Hematopoietic multipotent progenitor cell treated with erythropoietin and hydrocortisone succinate and interleukin-3 and kit ligand, for 17 days (in vitro differentiated cells): ENCODE results near the gene CD244.
A peak's percentile ranks its signal among the peaks of the same experiment; 100 is the strongest.
"Not testable (repeated sequence)": the region's sequence is repeated elsewhere in the genome, so short reads cannot be mapped to it uniquely, and the experiment has no call there.

Experiments
- DNase-seq: peaks from one replicate; pipeline ENCODE4 v3.0.0-alpha.2; 2015; ENCODE audit warnings: low spot score

The CD244 gene

DNA sequence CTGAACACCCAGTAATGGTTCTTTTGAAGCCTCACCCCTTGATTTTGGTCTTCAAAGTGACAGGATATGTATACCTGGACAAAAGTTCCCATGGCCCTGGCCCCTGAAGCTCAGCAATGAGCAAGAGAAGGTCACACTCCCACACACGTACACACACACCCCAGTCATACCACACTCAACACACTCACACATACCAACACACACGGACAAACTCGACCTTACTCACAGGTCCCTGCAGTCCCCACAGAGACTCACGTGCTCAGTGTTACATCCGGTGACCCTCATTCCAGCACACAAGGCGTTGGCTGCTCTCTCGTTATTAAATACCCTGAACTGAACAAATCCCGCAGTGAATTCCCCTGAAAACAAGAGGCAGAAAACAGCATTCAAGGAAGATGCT, 16.4 kb upstream of the CD244 start:
- DNase-seq: no peak

DNA sequence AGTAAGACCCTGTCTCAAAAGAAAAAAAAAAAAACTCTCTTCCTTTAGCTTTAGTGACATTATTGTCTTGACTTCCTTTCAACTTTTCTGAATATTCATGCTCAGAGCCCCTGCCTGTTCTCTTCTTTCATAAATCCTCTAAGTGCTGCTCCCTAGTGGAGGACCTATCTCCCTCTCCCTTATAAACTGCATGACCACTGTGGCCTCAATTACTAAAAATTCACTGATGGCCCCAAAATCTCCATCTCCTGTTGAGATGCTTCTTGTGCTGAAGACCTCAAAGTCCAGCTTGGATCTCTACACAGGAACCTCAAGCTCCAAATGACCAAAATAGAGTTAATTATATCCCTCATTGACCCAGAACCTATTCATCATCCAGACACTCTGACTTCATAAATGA, 14.5 kb upstream of the CD244 start:
- DNase-seq: peak; percentile 42

DNA sequence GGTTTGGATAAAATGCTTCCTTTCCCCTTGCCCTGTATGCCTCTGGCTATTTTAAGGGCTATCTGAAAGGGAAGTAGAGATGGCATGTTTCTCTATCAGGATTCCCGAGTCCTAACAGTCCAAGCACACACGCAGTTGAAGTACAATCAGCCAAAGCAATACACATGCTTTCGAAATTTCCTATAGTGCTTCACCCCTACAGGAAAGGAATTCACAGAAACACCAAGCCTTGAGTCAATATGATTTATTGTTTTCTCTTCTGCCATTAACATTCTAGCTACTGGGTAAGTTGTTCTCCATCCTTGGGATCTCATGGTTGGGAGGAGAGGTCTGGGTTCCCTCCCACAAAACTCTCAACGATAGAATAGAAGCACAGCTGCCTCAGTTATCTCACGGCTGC, 13.6 kb upstream of the CD244 start:
- peak; percentile 3 for DNase-seq

- DNase-seq: not testable (repeated sequence)
These were observed 12.9 kb upstream of the CD244 start for GRCh38 chr1:160875591-160875990.

- no peak for DNase-seq
These were observed 12.2 kb upstream of the CD244 start for GRCh38 chr1:160874935-160875334.

DNA sequence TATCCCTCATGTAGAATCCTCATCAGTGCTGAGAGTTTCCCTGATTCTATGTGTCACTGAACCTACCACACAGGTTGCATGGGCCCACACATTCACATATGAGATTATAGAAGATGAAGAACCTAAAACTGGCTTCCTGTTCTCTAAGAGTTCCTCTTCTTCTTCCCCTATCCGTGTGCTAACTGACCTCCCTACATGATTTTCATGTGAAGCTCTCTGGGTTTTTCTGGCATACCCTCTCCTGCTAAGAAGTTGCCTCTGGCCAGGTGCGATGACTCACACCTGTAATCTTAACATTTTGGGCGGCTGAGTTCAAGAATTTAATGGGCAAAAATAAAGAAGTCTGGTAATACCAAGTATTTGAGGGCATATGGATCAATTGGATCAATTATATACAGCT, 5.5 kb upstream of the CD244 start:
- no peak for DNase-seq

DNA sequence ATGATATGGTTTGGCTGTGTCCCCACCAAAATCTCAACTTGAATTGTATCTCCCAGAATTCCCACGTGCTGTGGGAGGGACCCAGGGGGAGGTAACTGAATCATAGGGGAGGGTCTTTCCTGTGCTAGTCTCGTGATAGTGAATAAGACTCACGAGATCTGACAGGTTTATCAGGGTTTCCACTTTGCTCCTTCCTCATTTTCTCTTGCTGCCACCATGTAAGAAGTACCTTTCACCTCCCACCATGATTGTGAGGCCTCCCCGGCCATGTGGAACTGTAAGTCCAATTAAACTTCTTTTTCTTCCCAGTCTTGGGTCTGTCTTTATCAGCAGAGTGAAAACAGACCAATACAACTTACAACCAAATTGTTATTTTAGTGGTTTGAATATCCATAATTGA, 5.0 kb upstream of the CD244 start:
- not testable (repeated sequence) for DNase-seq

DNA sequence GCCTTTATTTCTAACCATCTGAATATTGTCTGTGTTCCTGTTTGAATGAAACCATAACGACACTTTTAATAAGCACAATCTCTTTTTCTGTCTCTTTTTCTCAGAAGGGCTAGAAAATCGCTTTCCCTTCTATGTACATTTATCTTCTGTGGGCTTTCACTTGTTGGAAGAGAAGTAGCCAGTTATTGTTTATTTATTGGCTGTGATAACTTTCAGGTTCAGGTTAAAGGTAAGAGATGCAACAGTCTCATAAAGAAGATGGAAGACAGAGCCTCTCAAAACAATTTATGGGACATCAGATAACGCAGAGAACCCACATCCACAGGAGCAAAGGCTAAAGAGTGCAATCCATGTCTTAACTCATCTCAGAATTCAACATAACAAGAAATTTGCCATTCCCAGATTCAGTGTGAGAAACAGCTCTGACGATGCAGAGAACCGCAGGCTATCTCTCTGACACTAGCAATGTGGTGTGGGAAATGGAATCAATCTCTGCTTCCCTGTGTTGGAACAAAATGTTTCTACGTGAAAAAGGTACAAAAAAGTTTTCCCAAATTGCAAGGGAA, 4.1 kb upstream of the CD244 start:
- DNase-seq: no peak

- no peak for DNase-seq
These were observed 3.5 kb upstream of the CD244 start for GRCh38 chr1:160866001-160866694.

GRCh38 chr1:160865337-160865736, 2.6 kb upstream of the CD244 start:
- no peak for DNase-seq

DNA sequence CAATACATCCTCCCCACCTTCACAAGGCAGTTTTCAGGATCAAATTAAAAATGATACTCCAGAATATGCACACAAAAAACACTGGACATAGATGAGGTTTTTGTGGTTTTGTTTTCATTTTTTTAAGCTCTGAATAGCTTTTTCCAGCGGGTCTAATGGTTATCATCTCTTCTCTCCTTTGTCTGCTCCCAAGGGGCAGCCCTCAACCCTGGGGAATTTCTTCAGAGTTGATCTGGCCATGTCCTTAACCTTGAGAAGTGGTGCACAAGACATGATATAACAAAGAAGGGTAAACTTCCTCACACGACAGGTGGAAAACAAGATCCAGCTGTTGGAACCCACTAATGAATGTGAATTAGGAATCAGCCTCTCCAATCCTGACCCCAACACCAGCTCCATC, 1.5 kb upstream of the CD244 start:
- DNase-seq: no peak

GRCh38 chr1:160863774-160864131, 1.1 kb upstream of the CD244 start:
- DNase-seq: no peak

- no peak for DNase-seq
These were observed 530 bp upstream of the CD244 start for GRCh38 chr1:160863061-160863773.

- DNase-seq: no peak
These were observed 1.7 kb downstream of the CD244 start for GRCh38 chr1:160860840-160861505.

GRCh38 chr1:160859166-160859565, 3.5 kb downstream of the CD244 start:
- no peak for DNase-seq

DNA sequence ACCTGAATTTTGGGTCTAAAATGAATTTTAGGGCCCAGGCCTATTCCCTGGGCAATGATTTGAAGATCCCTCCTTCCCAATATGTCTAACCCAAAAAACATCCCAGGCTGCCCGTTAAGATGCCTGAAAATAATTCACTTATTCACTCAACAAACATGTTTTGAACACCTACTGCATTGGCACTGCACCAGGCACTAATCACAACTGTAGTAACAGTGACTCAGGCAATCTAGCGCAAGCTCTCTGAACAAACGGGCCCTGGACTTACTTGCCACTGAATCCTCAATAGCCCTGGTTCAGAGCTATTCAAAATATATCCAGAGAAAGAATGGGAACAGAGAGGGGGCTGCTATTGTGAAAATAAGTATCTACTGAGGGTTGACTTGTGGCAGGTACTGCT, 4.2 kb downstream of the CD244 start:
- DNase-seq: peak; percentile 87

GRCh38 chr1:160858097-160858496, 4.6 kb downstream of the CD244 start:
- DNase-seq: peak; percentile 91

DNA sequence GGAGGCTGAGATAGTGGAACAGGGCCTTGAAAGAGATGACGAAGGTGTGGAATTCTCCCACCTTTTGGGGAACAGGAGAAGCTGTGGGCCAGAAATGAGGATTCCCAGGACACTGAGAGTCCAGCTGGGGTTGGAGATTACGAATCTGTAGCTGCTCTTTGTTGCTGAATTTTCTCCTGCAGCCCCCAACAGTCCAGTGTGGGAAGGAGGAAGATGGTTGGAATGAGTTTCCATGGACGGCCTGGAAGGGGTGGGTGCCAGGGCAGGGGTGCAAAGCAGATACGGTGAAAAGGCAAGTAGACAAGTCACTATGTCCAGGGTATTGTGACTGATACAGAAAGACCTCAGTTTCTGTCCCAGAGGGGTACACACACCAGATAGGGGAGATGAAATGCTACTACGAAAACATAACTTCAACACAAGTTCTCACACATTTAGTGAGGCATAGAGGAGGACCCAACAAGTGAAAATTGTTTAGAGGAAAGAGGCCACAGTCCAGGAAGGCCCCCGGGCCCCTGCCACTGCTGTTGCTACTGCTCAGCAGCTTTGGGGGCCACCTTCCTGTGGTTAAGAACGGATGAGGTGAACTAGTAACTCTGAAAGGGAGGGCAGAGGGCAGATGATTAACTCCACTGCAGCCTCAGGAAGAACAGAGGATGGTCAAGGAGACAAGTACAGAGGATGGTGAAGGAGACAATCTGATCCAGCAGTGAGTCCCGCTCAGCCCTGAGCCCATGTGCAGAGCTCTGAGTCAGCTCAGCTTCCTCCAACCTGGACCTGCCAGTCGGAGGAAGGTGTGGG, 7.3 kb downstream of the CD244 start:
- DNase-seq: no peak

DNA sequence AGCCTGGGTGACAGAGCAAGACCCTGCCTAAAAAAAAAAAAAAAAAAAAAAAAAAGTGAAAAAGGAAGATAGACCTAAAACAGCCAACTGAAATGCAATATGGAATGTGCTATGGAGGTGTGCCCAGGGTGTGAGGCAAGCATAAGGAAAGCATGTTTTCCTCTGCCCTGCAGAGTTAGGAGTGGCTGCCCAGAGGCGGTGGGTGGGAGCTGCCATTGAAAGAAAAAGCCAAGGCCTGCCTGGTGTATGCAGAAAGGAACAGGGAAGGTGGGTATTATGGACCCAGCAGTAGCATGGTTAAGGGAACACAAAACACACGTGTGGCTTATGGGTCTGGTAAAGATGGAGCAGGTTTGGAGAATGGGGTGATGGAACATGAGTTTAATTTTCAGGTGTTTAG, 8.9 kb downstream of the CD244 start:
- no peak for DNase-seq

DNA sequence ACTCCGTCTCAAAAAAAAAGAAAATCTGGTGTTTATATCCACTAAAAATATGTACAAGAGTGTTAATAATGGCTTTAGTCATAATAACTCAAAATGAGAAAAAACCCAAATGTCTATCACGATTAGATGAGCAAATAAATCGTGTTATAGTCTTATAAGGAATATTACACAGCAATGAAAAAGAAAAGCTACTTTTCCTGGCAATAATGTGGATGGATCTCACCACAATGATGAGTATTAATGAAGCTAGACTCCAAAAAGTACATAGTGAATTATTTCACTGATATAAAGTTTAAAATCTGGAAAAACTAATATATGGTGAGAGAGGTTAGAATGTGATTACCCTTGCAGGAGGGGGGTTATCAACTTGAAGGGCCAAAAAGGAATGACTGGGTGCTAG, 9.7 kb downstream of the CD244 start:
- no peak for DNase-seq

DNA sequence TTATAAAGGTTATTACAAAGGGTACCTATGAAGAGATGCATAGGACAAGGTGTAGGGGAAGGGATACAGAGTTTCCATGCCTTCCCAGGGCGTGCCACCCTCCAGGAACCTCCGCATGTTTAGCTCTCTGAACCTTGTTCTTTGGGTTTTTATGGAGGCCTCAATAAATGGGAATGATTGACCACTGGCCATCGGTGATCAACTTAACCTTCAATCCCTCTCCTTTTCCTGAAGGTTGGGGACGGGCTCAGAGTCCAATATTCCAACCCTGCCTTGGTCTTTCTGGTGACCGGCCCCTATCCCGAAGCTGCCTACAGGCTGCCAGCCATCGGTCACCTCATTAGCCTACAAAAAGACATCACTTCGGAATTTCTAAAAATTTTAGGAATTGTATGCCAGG, 11.7 kb downstream of the CD244 start:
- no peak for DNase-seq

- no peak for DNase-seq
These were observed 12.1 kb downstream of the CD244 start for GRCh38 chr1:160850541-160850940.
